ENCODE results near the gene GDF11.

GDF11 gene

GRCh38 chr12:55742719-55743405 lies at the start of gene GDF11:
Gene GDF11 (plus strand): TSS chr12:55743122. CDS start chr12:55743317, 195 bp downstream.
- peak; percentile 86 for DNase-seq

GRCh38 chr12:55693323-55694187 lies 49.4 kb upstream of the GDF11 start:
- DNase-seq: no peak

GRCh38 chr12:55694188-55694515 lies 48.8 kb upstream of the GDF11 start:
- DNase-seq: no peak

GRCh38 chr12:55694651-55695050 lies 48.3 kb upstream of the GDF11 start:
- no peak for DNase-seq

GRCh38 chr12:55695349-55695748 lies 47.6 kb upstream of the GDF11 start:
- DNase-seq: no peak

GRCh38 chr12:55696141-55696540 lies 46.8 kb upstream of the GDF11 start:
- DNase-seq: no peak

- no peak for DNase-seq
These were observed 46.0 kb upstream of the GDF11 start for GRCh38 chr12:55696796-55697462.

GRCh38 chr12:55697686-55698085 lies 45.2 kb upstream of the GDF11 start:
- no peak for DNase-seq

- no peak for DNase-seq
These were observed 44.5 kb upstream of the GDF11 start for GRCh38 chr12:55698241-55698955.

GRCh38 chr12:55698965-55699364 lies 44.0 kb upstream of the GDF11 start:
- no peak for DNase-seq

- DNase-seq: no peak
These were observed 43.4 kb upstream of the GDF11 start for GRCh38 chr12:55699471-55700055.

GRCh38 chr12:55700255-55701018 lies 42.5 kb upstream of the GDF11 start:
- DNase-seq: no peak

GRCh38 chr12:55702861-55703260 lies 40.1 kb upstream of the GDF11 start:
- no peak for DNase-seq

- no peak for DNase-seq
These were observed 39.6 kb upstream of the GDF11 start for GRCh38 chr12:55703288-55703687.

GRCh38 chr12:55703901-55704761 lies 38.8 kb upstream of the GDF11 start:
- DNase-seq: no peak

GRCh38 chr12:55704824-55705718 lies 37.9 kb upstream of the GDF11 start:
- no peak for DNase-seq

- DNase-seq: no peak
These were observed 37.0 kb upstream of the GDF11 start for GRCh38 chr12:55705782-55706402.

- no peak for DNase-seq
These were observed 36.2 kb upstream of the GDF11 start for GRCh38 chr12:55706568-55707218.

- no peak for DNase-seq
These were observed 35.7 kb upstream of the GDF11 start for GRCh38 chr12:55707219-55707671.

Data from fibroblast of skin of right biceps (primary cell).